OCI-LY3 (cell line): ENCODE measurements around the gene SIAE.

Source experiments
- CTCF ChIP-seq: fragments of 200-600, 300-600 bp; sonication (generic); IDR thresholded peaks from 2 replicates; pipeline ENCODE4 v1.5.1; 2014; ENCODE audit warnings: antibody characterized with exemption, low read length, low read depth
- EZH2phosphoT487 ChIP-seq: fragments of 200-600 bp; shearing (Covaris generic); IDR thresholded peaks from 2 replicates; pipeline ENCODE4 v1.6.1; 2018; ENCODE audit warnings: antibody characterized with exemption, mixed run types, low read depth

GRCh38 chr11:124595302-124595701 is 78.2 kb downstream of the SIAE start:
- TF ChIP-seq CTCF = no peak
- no peak for TF ChIP-seq EZH2phosphoT487
